ENCODE data around the gene GPC6. TPM values are rescaled to one million over a fixed set of nuclear protein-coding genes. Genes with fewer than 3 reads are reported as not detected.

The GPC6 gene
- total RNA-seq, 4 donors from 2014 or later = 13.7 to 21.7 (median 16.5) TPM

- WGBS, 2 donors (ENCODE audit: low coverage in 1 of 2) = 29 to 64% methylated on average over 1 to 2 of the region's 2 CpGs
- no peaks in the 10 kb centered on the region for H3K4me1 ChIP-seq
These were observed 1045.4 kb downstream of the GPC6 start for GRCh38 chr13:94272038-94272437.

GRCh38 chr13:94280349-94280748 lies 1053.7 kb downstream of the GPC6 start:
- Histone ChIP-seq H3K36me3 (no peaks in the 10 kb centered on the region), H3K4me1 (no peaks in the 10 kb centered on the region), H3K27me3 (no peaks in the 10 kb centered on the region), H3K4me3 (no peak overlapping the region), H3K9me3 (no peaks in the 10 kb centered on the region), H3K27ac (no peak overlapping the region)
- 51 to 69% methylated on average over 2 to 3 of the region's 3 CpGs for WGBS, 2 donors (ENCODE audit: low coverage in 1 of 2)
- ATAC-seq = no peak
- TF ChIP-seq EP300 (IDR thresholded peaks at IDR 0.05) (no peak), CTCF (IDR thresholded peaks at IDR 0.05) (no peak), POLR2A (IDR thresholded peaks at IDR 0.05) (no peak), POLR2AphosphoS5 (IDR thresholded peaks at IDR 0.05) (no peak)

More at GRCh38 chr13:94272038-94272437, 1045.4 kb downstream of the GPC6 start:
- H3K4me3 ChIP-seq = no peak overlapping the region
- H3K36me3 ChIP-seq = no peaks in the 10 kb centered on the region
- no peak overlapping the region for H3K27ac ChIP-seq
- no peaks in the 10 kb centered on the region for H3K9me3 ChIP-seq
- no peak for ATAC-seq
- TF ChIP-seq EP300 (IDR thresholded peaks at IDR 0.05) (no peak), CTCF (IDR thresholded peaks at IDR 0.05) (no peak), POLR2AphosphoS5 (IDR thresholded peaks at IDR 0.05) (no peak), POLR2A (IDR thresholded peaks at IDR 0.05) (no peak)
- H3K27me3 ChIP-seq = no peaks in the 10 kb centered on the region

- H3K4me3 ChIP-seq = no peak overlapping the region
- H3K4me1 ChIP-seq = no peaks in the 10 kb centered on the region
- no peaks in the 10 kb centered on the region for H3K36me3 ChIP-seq
- no peak for ATAC-seq
- H3K27ac ChIP-seq = no peak overlapping the region
- H3K9me3 ChIP-seq = no peaks in the 10 kb centered on the region
- TF ChIP-seq POLR2AphosphoS5 (IDR thresholded peaks at IDR 0.05) (no peak), CTCF (IDR thresholded peaks at IDR 0.05) (no peak), EP300 (IDR thresholded peaks at IDR 0.05) (no peak)
- H3K27me3 ChIP-seq = no peaks in the 10 kb centered on the region
These were observed 1054.2 kb downstream of the GPC6 start for GRCh38 chr13:94280845-94281244.

- Histone ChIP-seq H3K4me1 (no peaks in the 10 kb centered on the region), H3K27me3 (no peaks in the 10 kb centered on the region), H3K4me3 (no peak overlapping the region), H3K36me3 (no peaks in the 10 kb centered on the region), H3K27ac (no peak overlapping the region), H3K9me3 (no peaks in the 10 kb centered on the region)
- 68 to 82% methylated on average over 3 of the region's 3 CpGs for WGBS, 2 donors (ENCODE audit: low coverage in 1 of 2)
- no peak for TF ChIP-seq POLR2A (IDR thresholded peaks at IDR 0.05)
- TF ChIP-seq CTCF (IDR thresholded peaks at IDR 0.05) = no peak
- no peak for TF ChIP-seq EP300 (IDR thresholded peaks at IDR 0.05)
- no peak for TF ChIP-seq POLR2AphosphoS5 (IDR thresholded peaks at IDR 0.05)
- ATAC-seq = no peak
These were observed 1060.0 kb downstream of the GPC6 start for GRCh38 chr13:94286581-94286980.

- no peak for ATAC-seq
- WGBS, 2 donors (ENCODE audit: low coverage in 1 of 2) = 90 to 95% methylated on average over 5 of the region's 5 CpGs
- Histone ChIP-seq H3K36me3 (no peaks in the 10 kb centered on the region), H3K27me3 (no peaks in the 10 kb centered on the region), H3K4me3 (no peak overlapping the region), H3K4me1 (no peaks in the 10 kb centered on the region), H3K9me3 (no peaks in the 10 kb centered on the region), H3K27ac (no peak overlapping the region)
- TF ChIP-seq POLR2A (IDR thresholded peaks at IDR 0.05) (no peak), POLR2AphosphoS5 (IDR thresholded peaks at IDR 0.05) (no peak), EP300 (IDR thresholded peaks at IDR 0.05) (no peak), CTCF (IDR thresholded peaks at IDR 0.05) (no peak)
These were observed 1065.2 kb downstream of the GPC6 start for GRCh38 chr13:94291631-94292322.
